Measurements from ENCODE around the gene SEC24B.
"Not testable (repeated sequence)": the region's sequence is repeated elsewhere in the genome, so short reads cannot be mapped to it uniquely, and the experiment has no call there.

SEC24B gene

DNA sequence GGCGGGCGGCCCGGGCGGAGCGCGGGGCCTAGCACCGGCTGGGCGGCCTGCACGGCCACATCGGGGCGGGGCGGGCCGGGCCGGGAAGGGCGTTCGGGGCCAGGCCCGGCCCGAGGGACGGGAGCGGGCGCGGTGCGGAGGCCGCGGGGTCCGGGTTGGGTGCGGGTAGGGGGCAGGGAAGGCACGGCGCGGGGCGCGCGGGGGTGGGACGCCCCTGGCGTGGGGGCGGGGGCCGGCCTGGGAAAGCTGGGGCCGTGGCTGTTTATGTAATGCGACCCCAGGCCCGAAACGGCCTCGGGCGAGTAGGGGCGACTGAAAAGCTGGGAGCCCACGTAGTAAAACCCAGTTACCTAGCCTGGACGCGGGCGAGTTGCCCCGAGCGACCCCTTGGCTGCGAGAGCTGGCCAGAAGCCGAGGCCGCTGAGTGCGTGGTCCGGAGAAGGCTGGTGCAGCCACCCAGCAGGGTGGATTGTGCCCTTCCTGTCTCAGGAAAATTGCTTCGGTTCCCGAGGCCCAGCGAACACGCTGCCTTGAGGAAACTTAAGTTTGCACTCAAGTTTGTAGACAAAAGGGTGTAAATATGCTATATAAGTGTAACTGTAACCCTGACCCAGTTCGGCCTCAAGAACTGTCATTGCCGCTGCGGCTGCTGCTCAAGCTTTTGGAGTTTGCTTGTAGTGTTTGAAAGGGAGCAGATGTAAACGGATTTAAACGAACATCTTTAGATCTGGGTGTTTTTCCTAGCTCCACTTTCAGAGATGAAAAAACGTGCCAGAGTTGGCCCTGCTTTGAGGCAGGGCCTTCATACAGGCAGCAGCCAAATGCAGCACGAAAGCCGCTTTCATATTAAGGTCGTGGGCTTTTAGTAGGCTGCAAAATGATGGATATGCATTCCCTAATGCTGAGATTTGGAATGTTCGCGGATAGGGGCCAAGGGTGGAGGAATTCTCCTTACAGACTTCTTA is 674 bp downstream of the SEC24B start:
- peak; percentile 21 for DNase-seq

GRCh38 chr4:109435635-109436034 is 2.0 kb downstream of the SEC24B start:
- DNase-seq: no peak

- no peak for DNase-seq
Observed at GRCh38 chr4:109436504-109436903, 2.9 kb downstream of the SEC24B start.

- no peak for DNase-seq
Observed at GRCh38 chr4:109440948-109441347, 7.3 kb downstream of the SEC24B start.

- no peak for DNase-seq
Observed at GRCh38 chr4:109441862-109442458, 8.3 kb downstream of the SEC24B start.

- DNase-seq: no peak
Observed at GRCh38 chr4:109444182-109444844, 10.7 kb downstream of the SEC24B start.

- no peak for DNase-seq
Observed at GRCh38 chr4:109447278-109447677, 13.7 kb downstream of the SEC24B start.

GRCh38 chr4:109451544-109452273 is 18.1 kb downstream of the SEC24B start:
- DNase-seq: no peak

GRCh38 chr4:109453110-109453509 is 19.5 kb downstream of the SEC24B start:
- DNase-seq: not testable (repeated sequence)

DNA sequence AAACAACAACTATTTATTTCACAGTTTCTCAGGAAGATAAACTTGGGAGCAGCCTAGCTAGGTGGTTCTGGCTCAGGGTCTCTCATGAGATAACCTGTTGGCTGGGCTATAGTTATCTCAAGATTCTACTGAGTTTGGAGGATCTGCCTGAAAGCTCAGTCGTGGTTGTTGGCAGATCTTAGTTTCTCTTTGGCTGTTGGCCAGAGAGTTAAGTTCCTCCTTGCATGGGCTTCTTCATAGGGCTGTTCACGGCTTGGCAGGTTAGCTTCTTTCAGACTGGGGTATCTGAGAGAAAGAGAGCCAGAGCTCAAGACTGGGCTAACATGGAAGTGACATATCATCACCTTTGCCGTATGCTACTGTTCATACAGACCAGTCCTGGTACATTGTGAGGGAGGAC is 28.7 kb downstream of the SEC24B start:
- no peak for DNase-seq

- DNase-seq: no peak
Observed at GRCh38 chr4:109462802-109463201, 29.2 kb downstream of the SEC24B start.

DNA sequence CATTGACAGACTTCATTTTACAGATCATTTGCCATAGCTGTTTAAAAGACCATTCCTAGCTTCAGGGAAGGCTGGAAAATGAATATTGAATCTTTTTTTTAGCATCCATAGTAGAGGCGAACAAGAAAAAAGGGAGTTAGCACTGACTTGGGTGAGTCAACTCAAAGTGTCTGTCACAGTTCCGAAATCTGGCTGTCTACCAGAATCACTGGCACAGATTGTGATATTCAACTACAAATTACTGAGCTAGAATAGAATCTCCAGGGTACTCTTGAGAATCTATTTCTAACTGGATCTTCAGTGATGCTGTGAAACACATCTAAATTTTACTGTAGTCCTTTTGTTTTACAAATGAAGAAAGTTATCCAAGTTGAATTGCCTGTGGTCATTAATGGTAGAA is 31.5 kb downstream of the SEC24B start:
- no peak for DNase-seq

DNA sequence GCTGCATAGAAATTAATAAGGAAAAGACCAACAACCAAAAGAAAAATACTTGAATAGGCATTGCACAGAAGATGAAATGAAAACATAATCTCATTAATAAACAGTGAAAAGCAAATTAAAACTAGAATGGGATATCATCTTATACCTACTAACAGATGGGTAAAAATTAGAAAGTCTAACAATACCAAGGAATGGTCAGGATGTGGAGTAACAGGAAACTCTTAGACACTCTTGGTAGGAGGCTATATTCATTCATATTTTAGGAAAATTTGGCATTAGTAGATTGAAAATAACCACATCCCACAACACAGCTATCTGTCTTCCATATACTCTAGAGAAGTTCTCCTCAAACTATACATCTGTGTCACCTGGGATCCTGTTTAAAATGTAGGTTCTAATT is 36.3 kb downstream of the SEC24B start:
- no peak for DNase-seq

DNA sequence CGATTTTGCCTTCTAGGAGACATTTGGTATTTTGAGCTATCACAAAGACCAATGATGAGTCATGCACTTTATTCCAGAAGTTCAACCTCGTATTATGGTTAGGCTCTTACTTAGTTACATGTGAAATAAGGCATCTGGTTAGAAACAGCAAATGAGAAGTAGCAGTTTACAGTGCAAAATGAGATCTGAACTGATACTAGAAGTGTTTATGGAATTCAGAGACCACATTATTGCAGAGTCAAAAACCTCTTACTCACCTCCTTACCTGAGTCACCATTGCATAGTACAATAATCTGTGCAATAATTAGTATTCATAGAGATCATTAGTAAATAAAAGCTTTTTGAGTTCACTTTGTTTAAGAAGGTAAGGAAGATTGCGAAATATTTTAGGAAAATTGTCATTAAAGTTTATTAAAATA is 38.7 kb downstream of the SEC24B start:
- no peak for DNase-seq

- no peak for DNase-seq
Observed at GRCh38 chr4:109473824-109474223, 40.2 kb downstream of the SEC24B start.

DNA sequence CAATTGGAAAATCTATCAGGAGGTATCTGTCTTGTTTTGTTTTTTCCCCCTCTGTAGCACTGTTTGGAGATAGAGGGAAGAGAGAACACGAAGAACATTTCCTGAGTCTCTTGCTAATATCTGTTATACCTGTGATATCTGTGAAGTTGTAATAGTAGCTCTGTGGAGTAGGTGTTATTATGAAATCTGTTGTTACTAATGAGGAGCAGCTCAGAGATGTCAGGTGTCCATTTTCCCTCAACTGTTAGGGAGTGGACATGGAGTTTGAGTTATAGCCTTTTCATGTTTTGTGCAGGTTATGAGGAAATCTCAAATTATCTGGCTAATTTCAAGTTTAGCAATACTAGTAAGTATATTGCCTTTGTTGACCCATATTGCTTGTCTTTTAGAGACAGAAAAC is 52.4 kb downstream of the SEC24B start:
- no peak for DNase-seq

- DNase-seq: no peak
Observed at GRCh38 chr4:109494563-109494962, 60.9 kb downstream of the SEC24B start.

GRCh38 chr4:109495514-109495913 is 61.9 kb downstream of the SEC24B start:
- no peak for DNase-seq

DNA sequence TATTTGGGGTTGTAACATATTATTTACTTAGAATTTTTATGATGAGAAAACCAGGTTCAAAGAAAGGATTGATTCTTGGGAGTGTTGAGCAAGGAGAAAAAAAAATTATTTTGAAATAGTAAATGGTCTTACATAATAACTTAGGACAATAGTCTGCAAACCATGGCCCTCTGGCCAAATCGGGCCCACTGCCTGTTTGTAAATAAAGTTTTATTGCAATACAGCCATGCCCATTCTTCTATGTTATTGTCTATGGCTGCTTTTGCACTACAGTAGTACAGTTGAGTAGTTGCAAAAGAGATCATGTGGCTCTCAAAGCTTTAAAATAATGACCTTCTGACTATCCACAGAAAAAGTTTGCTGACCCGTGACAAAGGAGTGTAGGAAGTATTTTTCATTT is 63.3 kb downstream of the SEC24B start:
- DNase-seq: no peak

- no peak for DNase-seq
Observed at GRCh38 chr4:109497511-109497910, 63.9 kb downstream of the SEC24B start.

GRCh38 chr4:109499513-109499912 is 65.9 kb downstream of the SEC24B start:
- no peak for DNase-seq

GRCh38 chr4:109506890-109507289 is 73.3 kb downstream of the SEC24B start:
- DNase-seq: no peak

DNA sequence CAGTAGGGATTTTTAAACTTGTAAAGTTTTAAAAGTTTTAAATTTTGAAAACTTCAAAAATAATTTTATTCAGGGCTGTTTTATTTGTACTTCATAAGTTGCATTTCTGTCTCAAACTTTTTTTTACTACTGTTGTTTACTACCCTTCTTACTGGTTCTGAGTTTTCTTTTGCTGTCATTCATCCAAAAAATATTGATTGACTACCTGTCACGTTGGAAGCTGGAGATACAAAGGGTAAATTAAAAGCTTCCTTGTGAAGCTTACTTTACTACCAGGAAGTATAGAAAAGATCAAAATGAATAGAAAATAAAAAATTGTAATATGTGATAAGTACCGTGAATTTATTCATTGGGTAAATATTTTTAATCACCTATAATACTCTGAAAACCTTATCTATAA is 77.1 kb downstream of the SEC24B start:
- no peak for DNase-seq
